ENCODE data around the gene PRM2.

DNA sequence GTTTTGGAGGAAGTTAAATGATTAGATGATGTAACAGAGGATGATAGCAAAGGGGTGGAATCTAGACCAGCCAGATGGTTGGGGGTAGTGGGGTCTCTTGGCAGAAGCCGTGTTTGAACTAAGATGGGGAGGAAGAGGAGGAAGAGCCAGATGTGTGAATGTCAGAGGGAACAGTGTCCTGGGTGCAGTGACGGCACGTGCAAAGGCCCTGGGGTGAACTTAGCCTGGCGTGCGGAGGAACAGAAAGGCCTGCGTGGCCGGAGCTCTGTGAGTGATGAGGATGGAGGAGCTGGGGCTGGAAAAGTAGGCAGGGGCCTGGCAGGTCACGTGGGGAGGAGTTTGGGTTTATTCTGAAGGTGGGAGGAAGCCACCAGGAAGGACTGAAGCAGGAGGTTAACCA is 42.5 kb upstream of the PRM2 start:
- TF ChIP-seq EZH2 (IDR thresholded peaks at IDR 0.05; ENCODE audit: borderline replicate concordance, low read depth, low read length, severe bottlenecking): no peak
- TF ChIP-seq CTCF (IDR thresholded peaks at IDR 0.05; ENCODE audit: extremely low read depth in 1 of 2, insufficient read depth in 1 of 2, low read depth in 1 of 2, low read length in 2 of 2): no peak
- no peak for TF ChIP-seq POLR2A (IDR thresholded peaks at IDR 0.05; ENCODE audit: low read depth, low read length)
- no peak for TF ChIP-seq MYC (IDR thresholded peaks at IDR 0.05; ENCODE audit: low read depth, low read length)
- no peak for TF ChIP-seq GATA2 (IDR thresholded peaks at IDR 0.05; ENCODE audit: insufficient read depth, insufficient read length, low read depth, low read length)
- TF ChIP-seq MAX (IDR thresholded peaks at IDR 0.05; ENCODE audit: insufficient read depth, insufficient read length): no peak
- no peak for TF ChIP-seq POLR2AphosphoS5 (IDR thresholded peaks at IDR 0.05; ENCODE audit: insufficient read depth, low read depth, low read length)

Measured in endothelial cell of umbilical vein (primary cell).